ENCODE data around the gene RFTN1.

RFTN1 gene

DNA sequence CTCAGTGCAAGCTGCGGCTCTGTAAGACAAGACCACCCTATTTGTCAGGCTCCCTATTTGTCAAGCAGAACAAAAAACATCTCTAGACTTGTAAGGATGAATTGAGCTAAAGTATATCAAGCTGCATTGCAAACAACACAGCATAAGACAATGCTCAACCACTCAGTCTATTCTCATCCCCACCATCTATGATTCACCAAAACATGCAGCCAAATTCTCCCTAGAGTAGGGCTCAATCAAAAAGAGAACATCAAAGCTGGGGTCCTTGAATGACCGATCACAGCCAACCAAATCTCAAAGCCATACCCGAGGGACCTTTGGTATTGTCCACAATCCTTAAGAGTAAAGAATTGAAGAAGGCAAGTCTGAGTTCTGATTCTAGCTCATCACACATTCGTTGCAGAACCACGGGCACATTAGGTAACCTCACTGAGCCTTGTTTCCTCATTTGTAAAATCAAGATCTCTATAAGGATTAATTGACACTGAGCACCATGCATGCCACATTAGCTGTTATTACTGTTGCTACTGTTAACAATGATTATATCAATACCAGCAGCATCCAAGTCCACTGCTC, 31.2 kb downstream of the RFTN1 start:
- no peaks in the 10 kb centered on the region for H3K36me3 ChIP-seq (ENCODE audit: insufficient read depth, low read length)
- H3K4me3 ChIP-seq: no peak overlapping the region
- no peak overlapping the region for H3K9ac ChIP-seq (ENCODE audit: insufficient read length)
- TF ChIP-seq FOXP2 (optimal IDR thresholded peaks at IDR 0.05; ENCODE audit: control extremely low read depth, extremely low read length, insufficient read depth) (no peak), POLR2AphosphoS5 (IDR thresholded peaks at IDR 0.05; ENCODE audit: borderline replicate concordance, low read depth, low read length) (no peak), EZH2 (IDR thresholded peaks at IDR 0.05) (no peak)
- no peaks in the 10 kb centered on the region for H3K9me3 ChIP-seq (ENCODE audit: low read depth, low read length)
- no peak overlapping the region for H3K27ac ChIP-seq
- DNase-seq (ENCODE audit: low read depth, low spot score): no peak

DNA sequence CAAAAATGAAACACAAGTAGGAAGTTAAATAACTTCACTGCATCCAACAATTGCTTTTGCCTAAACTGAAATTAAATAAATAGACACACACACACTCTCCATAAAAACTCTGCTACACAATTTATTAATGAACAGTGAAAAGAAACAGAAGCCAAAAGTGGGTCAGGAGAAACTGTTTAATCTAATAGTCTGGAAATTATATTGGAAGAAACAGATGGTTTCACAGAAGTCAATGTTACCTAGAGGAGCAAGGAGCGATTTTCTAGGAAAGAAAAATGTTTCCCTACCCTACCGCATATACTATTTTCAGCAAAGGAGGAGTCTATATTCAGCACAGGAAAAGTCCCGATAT, 32.0 kb downstream of the RFTN1 start:
- DNase-seq (ENCODE audit: low read depth, low spot score): no peak
- Histone ChIP-seq H3K9me3 (ENCODE audit: low read depth, low read length) (no peaks in the 10 kb centered on the region), H3K4me3 (no peak overlapping the region), H3K27ac (no peak overlapping the region), H3K36me3 (ENCODE audit: insufficient read depth, low read length) (no peaks in the 10 kb centered on the region), H3K9ac (ENCODE audit: insufficient read length) (no peak overlapping the region)
- TF ChIP-seq POLR2AphosphoS5 (IDR thresholded peaks at IDR 0.05; ENCODE audit: borderline replicate concordance, low read depth, low read length): no peak
- no peak for TF ChIP-seq FOXP2 (optimal IDR thresholded peaks at IDR 0.05; ENCODE audit: control extremely low read depth, extremely low read length, insufficient read depth)
- TF ChIP-seq EZH2 (IDR thresholded peaks at IDR 0.05): no peak

DNA sequence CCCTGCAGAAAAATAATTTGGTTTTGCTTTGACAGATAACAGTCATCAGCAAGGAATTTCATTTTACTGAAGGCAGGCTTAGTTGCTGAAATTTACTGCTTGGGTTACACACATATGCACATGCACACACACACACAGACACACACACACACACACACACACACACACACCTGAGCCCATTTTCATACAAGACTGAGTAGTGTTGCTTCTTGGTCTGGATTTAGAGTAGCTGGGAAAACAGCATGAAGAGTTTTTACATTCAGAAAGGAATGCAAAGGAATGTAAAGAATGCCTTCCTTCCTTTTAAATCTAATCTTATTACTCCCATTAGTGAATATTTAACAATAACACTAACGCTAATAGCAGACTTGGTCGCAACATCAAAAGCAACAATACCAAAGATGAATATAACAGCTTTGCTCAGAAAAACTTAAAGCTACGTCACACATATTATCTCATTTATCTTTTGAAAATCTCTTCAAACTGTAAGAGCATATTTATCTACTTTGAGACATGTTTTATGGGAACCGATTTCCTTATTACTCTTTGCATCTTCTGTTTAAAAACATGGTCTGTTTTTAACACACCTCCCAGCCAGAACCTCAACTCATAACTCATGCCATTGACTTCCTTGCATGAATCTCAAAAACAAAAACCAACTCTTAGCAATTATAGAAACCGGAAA, 32.5 kb downstream of the RFTN1 start:
- Histone ChIP-seq H3K36me3 (ENCODE audit: insufficient read depth, low read length) (no peaks in the 10 kb centered on the region), H3K27ac (no peak overlapping the region), H3K9me3 (ENCODE audit: low read depth, low read length) (no peaks in the 10 kb centered on the region), H3K4me3 (no peak overlapping the region), H3K9ac (ENCODE audit: insufficient read length) (no peak overlapping the region)
- TF ChIP-seq EZH2 (IDR thresholded peaks at IDR 0.05) (no peak), POLR2AphosphoS5 (IDR thresholded peaks at IDR 0.05; ENCODE audit: borderline replicate concordance, low read depth, low read length) (no peak), FOXP2 (optimal IDR thresholded peaks at IDR 0.05; ENCODE audit: control extremely low read depth, extremely low read length, insufficient read depth) (no peak)
- no peak for DNase-seq (ENCODE audit: low read depth, low spot score)

DNA sequence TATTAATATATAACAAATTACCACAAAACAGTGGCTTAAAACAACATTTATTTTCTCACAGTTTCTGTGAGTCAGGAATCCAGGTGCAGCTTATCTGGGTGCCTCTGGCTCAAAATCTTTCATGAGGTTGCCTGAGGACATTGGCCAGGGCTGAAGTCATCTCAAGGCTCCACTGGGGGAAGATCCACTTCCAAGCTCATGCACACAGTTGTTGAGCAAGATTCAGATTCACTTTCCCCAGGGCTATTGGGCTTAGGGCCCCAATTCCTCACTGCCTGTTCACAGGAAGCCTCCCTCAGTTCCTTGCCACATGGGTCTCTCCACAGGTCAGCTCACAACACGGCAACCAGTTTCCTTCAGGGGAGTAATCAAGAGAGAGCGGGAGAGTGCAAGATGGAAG, 35.0 kb downstream of the RFTN1 start:
- no peaks in the 10 kb centered on the region for H3K9me3 ChIP-seq (ENCODE audit: low read depth, low read length)
- TF ChIP-seq EZH2 (IDR thresholded peaks at IDR 0.05) (no peak), POLR2AphosphoS5 (IDR thresholded peaks at IDR 0.05; ENCODE audit: borderline replicate concordance, low read depth, low read length) (no peak), FOXP2 (optimal IDR thresholded peaks at IDR 0.05; ENCODE audit: control extremely low read depth, extremely low read length, insufficient read depth) (no peak)
- no peak overlapping the region for H3K27ac ChIP-seq
- H3K4me3 ChIP-seq: no peak overlapping the region
- DNase-seq (ENCODE audit: low read depth, low spot score): no peak
- no peaks in the 10 kb centered on the region for H3K36me3 ChIP-seq (ENCODE audit: insufficient read depth, low read length)
- no peak overlapping the region for H3K9ac ChIP-seq (ENCODE audit: insufficient read length)

DNA sequence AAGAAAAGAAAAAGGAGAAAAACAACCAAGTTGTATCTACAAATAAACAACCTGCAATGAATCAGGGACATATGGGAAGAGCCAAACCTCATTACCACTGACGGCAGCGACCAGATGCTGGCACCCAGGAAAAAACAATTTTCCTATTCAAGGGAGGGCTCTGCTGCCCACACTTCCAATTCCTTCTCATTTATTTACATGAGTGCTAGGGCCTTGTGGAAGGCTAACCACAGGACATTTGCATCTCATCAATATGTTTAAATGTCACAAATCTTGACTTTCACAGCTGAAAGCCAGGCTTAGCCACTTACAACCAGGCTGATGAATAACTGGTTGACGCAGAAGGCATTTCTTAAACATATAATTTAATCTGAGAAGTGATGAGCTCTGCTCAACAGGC, 36.0 kb downstream of the RFTN1 start:
- no peak for DNase-seq (ENCODE audit: low read depth, low spot score)
- Histone ChIP-seq H3K27ac (no peak overlapping the region), H3K9me3 (ENCODE audit: low read depth, low read length) (no peaks in the 10 kb centered on the region), H3K36me3 (ENCODE audit: insufficient read depth, low read length) (no peaks in the 10 kb centered on the region), H3K4me3 (no peak overlapping the region), H3K9ac (ENCODE audit: insufficient read length) (no peak overlapping the region)
- TF ChIP-seq FOXP2 (optimal IDR thresholded peaks at IDR 0.05; ENCODE audit: control extremely low read depth, extremely low read length, insufficient read depth) (no peak), POLR2AphosphoS5 (IDR thresholded peaks at IDR 0.05; ENCODE audit: borderline replicate concordance, low read depth, low read length) (no peak), EZH2 (IDR thresholded peaks at IDR 0.05) (no peak)

DNA sequence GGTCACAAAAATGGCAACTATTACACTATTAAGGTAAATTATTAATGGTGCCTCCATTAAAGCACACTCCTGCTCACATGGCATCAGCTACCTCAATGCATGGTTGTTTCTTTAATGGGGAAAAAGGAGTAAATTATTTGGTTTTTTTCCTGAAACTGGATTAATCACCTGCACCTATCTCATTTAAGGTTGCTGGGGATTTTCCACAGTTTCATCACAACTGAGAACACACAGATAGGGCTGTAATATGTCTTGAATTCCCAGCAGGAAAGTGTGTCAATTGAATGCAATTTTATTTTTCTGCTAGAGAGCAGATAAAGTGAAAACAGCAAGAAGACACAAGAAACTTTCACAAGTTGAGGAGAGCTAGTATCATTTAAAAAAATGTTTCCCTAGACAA, 36.4 kb downstream of the RFTN1 start:
- DNase-seq (ENCODE audit: low read depth, low spot score): no peak
- no peak overlapping the region for H3K4me3 ChIP-seq
- TF ChIP-seq FOXP2 (optimal IDR thresholded peaks at IDR 0.05; ENCODE audit: control extremely low read depth, extremely low read length, insufficient read depth) (no peak), POLR2AphosphoS5 (IDR thresholded peaks at IDR 0.05; ENCODE audit: borderline replicate concordance, low read depth, low read length) (no peak), EZH2 (IDR thresholded peaks at IDR 0.05) (no peak)
- no peak overlapping the region for H3K9ac ChIP-seq (ENCODE audit: insufficient read length)
- no peaks in the 10 kb centered on the region for H3K9me3 ChIP-seq (ENCODE audit: low read depth, low read length)
- H3K27ac ChIP-seq: no peak overlapping the region
- no peaks in the 10 kb centered on the region for H3K36me3 ChIP-seq (ENCODE audit: insufficient read depth, low read length)

DNA sequence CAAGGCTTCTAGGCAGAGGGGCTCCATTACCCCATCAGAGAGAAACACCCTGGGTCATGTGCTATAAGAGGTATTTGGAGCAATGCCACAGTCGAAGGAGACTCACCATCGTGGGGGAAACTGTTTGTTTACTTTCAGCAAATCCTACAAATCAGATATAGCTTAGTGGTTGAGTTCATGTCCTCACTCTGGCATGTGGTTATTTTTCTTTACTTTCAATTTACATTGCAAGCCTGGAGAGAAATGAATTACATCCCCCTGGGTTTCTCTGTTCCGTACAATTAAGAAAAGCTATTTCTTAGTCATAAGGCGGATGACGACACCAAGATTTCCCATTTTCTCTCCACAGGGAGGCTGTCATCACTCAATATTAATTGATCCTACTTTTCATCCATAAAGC, 36.9 kb downstream of the RFTN1 start:
- Histone ChIP-seq H3K4me3 (no peak overlapping the region), H3K27ac (no peak overlapping the region), H3K36me3 (ENCODE audit: insufficient read depth, low read length) (no peaks in the 10 kb centered on the region), H3K9ac (ENCODE audit: insufficient read length) (no peak overlapping the region), H3K9me3 (ENCODE audit: low read depth, low read length) (no peaks in the 10 kb centered on the region)
- TF ChIP-seq POLR2AphosphoS5 (IDR thresholded peaks at IDR 0.05; ENCODE audit: borderline replicate concordance, low read depth, low read length) (no peak), FOXP2 (optimal IDR thresholded peaks at IDR 0.05; ENCODE audit: control extremely low read depth, extremely low read length, insufficient read depth) (no peak), EZH2 (IDR thresholded peaks at IDR 0.05) (no peak)
- DNase-seq (ENCODE audit: low read depth, low spot score): no peak

DNA sequence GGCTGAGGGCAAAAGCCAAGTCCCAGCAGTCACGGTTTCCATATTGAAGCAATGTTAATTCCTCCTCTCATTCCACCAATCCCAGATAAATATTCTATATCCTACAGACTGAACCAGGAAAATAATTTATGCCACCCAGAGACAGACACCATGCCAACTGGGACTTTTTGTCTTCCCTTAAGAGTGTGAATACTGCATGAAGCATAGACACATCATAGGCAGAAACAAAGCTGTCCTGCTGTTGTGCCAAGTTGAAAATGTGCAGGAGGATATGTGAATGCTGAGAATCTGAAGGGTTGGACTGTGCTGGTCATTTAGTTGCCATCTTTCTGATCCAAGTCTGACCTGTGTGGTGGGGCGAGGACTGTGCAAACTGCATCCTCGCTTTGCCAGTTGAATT, 37.7 kb downstream of the RFTN1 start:
- no peak for TF ChIP-seq FOXP2 (optimal IDR thresholded peaks at IDR 0.05; ENCODE audit: control extremely low read depth, extremely low read length, insufficient read depth)
- no peak for TF ChIP-seq POLR2AphosphoS5 (IDR thresholded peaks at IDR 0.05; ENCODE audit: borderline replicate concordance, low read depth, low read length)
- TF ChIP-seq EZH2 (IDR thresholded peaks at IDR 0.05): no peak
- Histone ChIP-seq H3K9ac (ENCODE audit: insufficient read length) (no peak overlapping the region), H3K27ac (no peak overlapping the region), H3K36me3 (ENCODE audit: insufficient read depth, low read length) (no peaks in the 10 kb centered on the region), H3K4me3 (no peak overlapping the region), H3K9me3 (ENCODE audit: low read depth, low read length) (no peaks in the 10 kb centered on the region)
- no peak for DNase-seq (ENCODE audit: low read depth, low spot score)

DNA sequence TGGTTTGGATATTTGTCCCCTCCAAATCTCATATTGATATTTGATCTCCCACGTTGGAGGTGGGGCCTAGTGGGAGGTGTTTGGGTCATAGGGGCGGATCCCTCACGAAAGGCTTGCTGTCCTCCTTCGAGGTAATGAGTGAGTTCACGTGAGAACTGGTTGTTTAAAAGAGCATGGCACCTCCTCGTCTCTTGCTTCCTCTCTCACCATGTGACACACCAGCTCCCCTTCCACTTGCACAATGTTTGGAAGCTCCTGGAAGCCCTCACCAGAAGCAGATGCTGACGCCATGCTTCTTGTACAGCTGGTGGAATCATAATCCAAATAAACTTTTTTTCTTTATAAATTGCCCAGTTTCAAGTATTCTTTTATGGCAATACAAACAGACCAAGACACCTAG, 38.6 kb downstream of the RFTN1 start:
- H3K9ac ChIP-seq (ENCODE audit: insufficient read length): no peak overlapping the region
- TF ChIP-seq FOXP2 (optimal IDR thresholded peaks at IDR 0.05; ENCODE audit: control extremely low read depth, extremely low read length, insufficient read depth): no peak
- TF ChIP-seq EZH2 (IDR thresholded peaks at IDR 0.05): no peak
- TF ChIP-seq POLR2AphosphoS5 (IDR thresholded peaks at IDR 0.05; ENCODE audit: borderline replicate concordance, low read depth, low read length): no peak
- H3K4me3 ChIP-seq: no peak overlapping the region
- no peaks in the 10 kb centered on the region for H3K36me3 ChIP-seq (ENCODE audit: insufficient read depth, low read length)
- H3K27ac ChIP-seq: no peak overlapping the region
- DNase-seq (ENCODE audit: low read depth, low spot score): no peak
- no peaks in the 10 kb centered on the region for H3K9me3 ChIP-seq (ENCODE audit: low read depth, low read length)
